ENCODE results near the gene COX19.
"Not testable (repeated sequence)": the region's sequence is repeated elsewhere in the genome, so short reads cannot be mapped to it uniquely, and the experiment has no call there.

The COX19 gene

DNA sequence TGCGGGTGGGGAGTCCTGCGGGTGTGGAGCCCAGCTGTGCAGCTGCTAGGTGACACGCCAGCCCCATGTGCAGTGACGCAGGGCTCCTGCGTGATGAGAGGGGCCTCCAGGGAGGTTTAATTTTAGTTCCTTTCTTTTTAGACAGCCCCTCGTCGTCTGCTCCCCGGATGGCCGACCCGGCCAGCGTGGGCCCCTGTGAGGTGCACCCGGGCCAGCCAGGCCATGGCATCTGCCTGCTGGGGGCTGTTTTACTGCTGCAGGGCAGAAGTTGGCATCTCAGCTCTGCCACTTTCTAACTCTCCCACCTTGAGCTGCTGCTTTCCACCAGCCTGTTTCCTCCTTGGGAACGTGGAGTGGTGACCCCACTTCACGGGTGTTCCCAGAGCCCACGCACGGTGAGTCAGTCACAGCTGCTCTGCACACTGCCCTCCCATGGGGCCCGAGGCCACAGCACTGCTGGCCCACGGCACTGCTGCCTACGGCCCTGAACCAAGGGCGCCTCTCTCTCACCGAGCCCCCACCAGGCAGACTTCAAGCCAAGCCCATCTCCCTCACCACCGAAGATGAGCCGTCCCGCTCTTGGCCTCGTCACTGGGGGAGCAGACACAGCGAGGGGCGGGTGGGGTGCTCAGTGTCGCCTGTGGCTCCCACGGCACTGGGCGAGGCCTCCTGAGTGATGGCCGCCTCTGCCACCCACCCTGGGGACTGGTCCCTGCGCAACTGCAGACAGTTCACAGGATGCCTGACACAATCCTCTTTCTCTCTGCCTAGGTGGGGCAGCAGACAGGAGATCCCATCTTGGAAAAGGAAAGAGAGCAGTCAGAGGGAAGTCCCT is 28.9 kb upstream of the COX19 start:
- peak; percentile 40 for ATAC-seq (replicated peaks)
- peaks cover 4 to 17% of the 10 kb centered on the region in 2 donors for H3K4me1 Mint-ChIP-seq (ENCODE audit: low read depth in 2 of 2)

DNA sequence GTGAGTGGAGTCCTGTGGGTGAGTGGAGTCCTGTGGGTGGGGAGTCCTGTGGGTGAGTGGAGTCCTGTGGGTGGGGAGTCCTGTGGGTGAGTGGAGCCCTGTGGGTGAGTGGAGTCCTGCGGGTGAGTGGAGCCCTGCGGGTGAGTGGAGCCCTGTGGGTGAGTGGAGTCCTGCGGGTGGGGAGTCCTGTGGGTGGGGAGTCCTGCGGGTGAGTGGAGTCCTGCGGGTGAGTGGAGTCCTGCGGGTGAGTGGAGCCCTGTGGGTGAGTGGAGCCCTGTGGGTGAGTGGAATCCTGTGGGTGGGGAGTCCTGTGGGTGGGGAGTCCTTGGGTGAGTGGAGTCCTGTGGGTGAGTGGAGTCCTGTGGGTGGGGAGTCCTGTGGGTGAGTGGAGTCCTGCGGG is 27.1 kb upstream of the COX19 start:
- H3K4me1 Mint-ChIP-seq (ENCODE audit: low read depth in 2 of 2), result peaks cover 0 to 12% of the 10 kb centered on the region in 2 donors
- peak overlapping the region in 1 of 2 donors; percentile 23 for H3K4me3 Mint-ChIP-seq
- H3K9me3 Mint-ChIP-seq; H3K27ac Mint-ChIP-seq; ATAC-seq (replicated peaks); DNase-seq; H3K27me3 Mint-ChIP-seq: not testable (repeated sequence)
- peaks cover 16% of the 10 kb centered on the region for H3K36me3 Mint-ChIP-seq (ENCODE audit: insufficient read depth)

More for the DNA sequence above, 28.9 kb upstream of the COX19 start:
- Mint-ChIP-seq H3K4me3 (no peak overlapping the region), H3K27me3 (no peaks in the 10 kb centered on the region), H3K9me3 (no peaks in the 10 kb centered on the region), H3K36me3 (ENCODE audit: insufficient read depth) (peaks cover 13% of the 10 kb centered on the region), H3K27ac (peak overlapping the region; percentile 26 to 41)
- no peak for DNase-seq

DNA sequence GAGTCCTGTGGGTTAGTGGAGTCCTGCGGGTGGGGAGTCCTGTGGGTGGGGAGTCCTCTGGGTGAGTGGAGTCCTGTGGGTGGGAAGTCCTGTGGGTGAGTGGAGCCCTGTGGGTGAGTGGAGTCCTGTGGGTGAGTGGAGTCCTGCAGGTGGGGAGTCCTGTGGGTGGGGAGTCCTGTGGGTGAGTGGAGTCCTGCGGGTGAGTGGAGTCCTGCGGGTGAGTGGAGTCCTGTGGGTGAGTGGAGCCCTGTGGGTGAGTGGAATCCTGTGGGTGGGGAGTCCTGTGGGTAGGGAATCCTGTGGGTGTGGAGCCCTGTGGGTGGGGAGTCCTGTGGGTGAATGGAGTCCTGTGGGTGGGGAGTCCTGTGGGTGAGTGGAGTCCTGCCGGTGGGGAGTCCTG is 26.7 kb upstream of the COX19 start:
- H3K36me3 Mint-ChIP-seq (ENCODE audit: insufficient read depth), result peaks cover 16% of the 10 kb centered on the region
- not testable (repeated sequence) for H3K27ac Mint-ChIP-seq; DNase-seq; H3K27me3 Mint-ChIP-seq; ATAC-seq (replicated peaks); H3K9me3 Mint-ChIP-seq
- H3K4me1 Mint-ChIP-seq (ENCODE audit: low read depth in 2 of 2), result peaks cover 0 to 12% of the 10 kb centered on the region in 2 donors
- H3K4me3 Mint-ChIP-seq, result peak overlapping the region in 1 of 2 donors; percentile 23

DNA sequence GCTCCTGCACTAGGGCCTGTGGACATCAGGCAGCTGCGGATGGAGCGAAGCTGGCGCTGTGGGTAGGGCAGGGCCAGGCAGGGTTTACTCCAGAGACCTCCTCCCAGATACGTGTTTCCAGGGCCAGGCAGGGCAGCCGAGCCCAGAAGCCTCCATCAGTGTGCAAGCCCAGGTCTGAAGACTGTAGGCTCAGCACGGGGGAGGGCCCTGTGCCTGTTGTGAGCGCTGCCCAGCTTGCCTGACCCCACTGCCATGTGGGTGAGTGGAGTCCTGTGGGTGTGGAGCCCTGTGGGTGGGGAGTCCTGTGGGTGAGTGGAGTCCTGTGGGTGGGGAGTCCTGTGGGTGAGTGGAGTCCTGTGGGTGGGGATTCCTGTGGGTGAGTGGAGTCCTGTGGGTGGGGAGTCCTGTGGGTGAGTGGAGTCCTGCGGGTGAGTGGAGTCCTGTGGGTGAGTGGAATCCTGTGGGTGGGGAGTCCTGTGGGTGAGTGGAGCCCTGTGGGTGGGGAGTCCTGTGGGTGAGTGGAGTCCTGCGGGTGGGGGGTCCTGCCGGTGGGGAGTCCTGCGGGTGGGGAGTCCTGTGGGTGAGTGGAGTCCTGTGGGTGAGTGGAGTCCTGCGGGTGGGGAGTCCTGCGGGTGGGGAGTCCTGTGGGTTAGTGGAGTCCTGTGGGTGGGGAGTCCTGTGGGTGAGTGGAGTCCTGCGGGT is 25.9 kb upstream of the COX19 start:
- Mint-ChIP-seq H3K36me3 (ENCODE audit: insufficient read depth) (peaks cover 21% of the 10 kb centered on the region), H3K27ac (peak overlapping the region in 1 of 2 donors; percentile 90), H3K4me1 (ENCODE audit: low read depth in 2 of 2) (peaks cover 0 to 12% of the 10 kb centered on the region in 2 donors)
- not testable (repeated sequence) for DNase-seq, H3K27me3 Mint-ChIP-seq, H3K9me3 Mint-ChIP-seq, H3K4me3 Mint-ChIP-seq
- peak; percentile 58 for ATAC-seq (replicated peaks)

DNA sequence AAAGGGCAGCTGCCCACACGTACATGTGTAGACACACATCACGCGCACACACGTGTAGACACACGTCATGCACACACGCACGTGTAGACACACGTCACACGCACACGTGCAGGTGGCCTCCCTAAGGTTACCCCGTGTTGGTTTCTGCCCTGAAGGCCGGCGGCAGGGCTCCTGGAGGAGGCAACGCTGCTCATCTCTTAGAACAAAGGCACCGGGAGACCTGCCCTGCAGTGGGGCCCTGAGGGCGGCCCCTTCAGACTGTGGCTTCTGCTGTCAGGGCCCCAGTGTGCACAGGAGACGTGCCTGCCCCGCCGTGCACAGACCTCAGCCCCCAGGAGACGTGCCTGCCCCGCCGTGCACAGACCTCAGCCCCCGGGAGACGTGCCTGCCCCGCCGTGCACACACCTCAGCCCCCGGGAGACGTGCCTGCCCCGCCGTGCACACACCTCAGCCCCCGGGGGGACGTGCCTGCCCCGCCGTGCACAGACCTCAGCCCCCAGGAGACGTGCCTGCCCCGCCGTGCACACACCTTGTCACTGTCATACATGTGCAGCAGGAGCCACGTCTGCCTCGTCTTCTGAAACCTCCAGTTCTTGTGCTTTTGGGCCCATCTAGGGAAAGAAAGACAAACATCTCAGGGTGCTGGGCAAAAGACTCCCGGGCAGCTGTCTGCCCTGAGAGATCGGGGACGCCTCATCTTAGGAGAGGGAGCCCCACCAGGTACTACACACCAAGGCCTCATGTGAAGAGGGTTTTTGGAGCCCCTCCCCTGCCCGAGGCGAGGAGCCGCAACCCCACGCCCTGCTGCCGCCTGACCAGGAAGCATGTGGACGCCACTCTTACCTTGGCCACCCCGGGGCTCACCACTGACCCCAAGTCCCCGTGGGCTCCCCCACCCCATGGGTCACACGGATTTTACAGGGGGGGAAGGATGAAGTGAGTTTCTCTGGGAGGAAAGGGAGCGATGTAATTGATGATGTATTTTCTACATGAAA is 24.9 kb upstream of the COX19 start:
- no peak for ATAC-seq (replicated peaks)
- peaks cover 18% of the 10 kb centered on the region for H3K36me3 Mint-ChIP-seq (ENCODE audit: insufficient read depth)
- no peaks in the 10 kb centered on the region for H3K27me3 Mint-ChIP-seq
- no peak for DNase-seq
- no peaks in the 10 kb centered on the region for H3K9me3 Mint-ChIP-seq
- peak overlapping the region in 1 of 2 donors; percentile 90 for H3K27ac Mint-ChIP-seq
- H3K4me1 Mint-ChIP-seq (ENCODE audit: low read depth in 2 of 2), result peaks cover 0 to 8% of the 10 kb centered on the region in 2 donors
- no peak overlapping the region for H3K4me3 Mint-ChIP-seq

DNA sequence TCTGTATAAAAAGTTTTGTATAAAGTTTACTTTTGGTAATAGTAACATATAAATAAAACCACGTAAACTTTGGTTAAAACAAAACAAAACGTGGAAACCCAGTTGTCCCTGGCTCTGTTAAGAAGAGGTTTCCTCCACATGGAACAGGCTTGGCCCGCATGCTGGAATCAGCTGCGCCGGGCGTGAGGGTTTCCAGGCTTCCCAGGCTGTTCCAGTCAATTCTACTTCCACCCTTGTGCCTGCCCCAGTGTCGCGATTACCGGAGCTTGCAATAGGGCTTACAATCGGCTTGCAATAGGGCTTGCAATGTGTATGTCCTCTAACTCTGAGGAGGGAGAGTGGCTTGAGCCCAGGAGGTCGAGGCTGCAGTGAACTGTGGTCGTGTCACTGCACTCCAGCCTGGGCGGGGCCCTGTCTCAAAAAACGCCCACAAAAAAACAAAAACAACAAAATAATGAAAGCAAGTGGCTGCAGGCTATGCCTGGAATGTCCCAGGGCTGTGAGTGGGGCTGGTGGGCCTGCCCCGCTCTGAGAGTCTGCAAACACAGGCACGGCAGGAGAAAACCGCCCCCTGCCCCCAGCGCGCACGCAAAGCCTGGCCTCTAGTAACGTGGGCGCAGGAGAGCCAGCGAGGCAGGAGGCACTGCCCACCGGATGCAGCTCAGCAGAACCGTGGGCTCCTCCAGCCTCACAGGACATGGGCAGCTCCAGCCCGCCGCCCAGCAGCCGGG is 24.0 kb upstream of the COX19 start:
- peaks cover 18% of the 10 kb centered on the region for H3K36me3 Mint-ChIP-seq (ENCODE audit: insufficient read depth)
- no peak for DNase-seq
- no peaks in the 10 kb centered on the region for H3K9me3 Mint-ChIP-seq
- ATAC-seq (replicated peaks), result no peak
- no peak overlapping the region for H3K4me3 Mint-ChIP-seq
- H3K4me1 Mint-ChIP-seq (ENCODE audit: low read depth in 2 of 2), result peaks cover 0 to 8% of the 10 kb centered on the region in 2 donors
- H3K27ac Mint-ChIP-seq, result no peak overlapping the region
- H3K27me3 Mint-ChIP-seq, result no peaks in the 10 kb centered on the region

DNA sequence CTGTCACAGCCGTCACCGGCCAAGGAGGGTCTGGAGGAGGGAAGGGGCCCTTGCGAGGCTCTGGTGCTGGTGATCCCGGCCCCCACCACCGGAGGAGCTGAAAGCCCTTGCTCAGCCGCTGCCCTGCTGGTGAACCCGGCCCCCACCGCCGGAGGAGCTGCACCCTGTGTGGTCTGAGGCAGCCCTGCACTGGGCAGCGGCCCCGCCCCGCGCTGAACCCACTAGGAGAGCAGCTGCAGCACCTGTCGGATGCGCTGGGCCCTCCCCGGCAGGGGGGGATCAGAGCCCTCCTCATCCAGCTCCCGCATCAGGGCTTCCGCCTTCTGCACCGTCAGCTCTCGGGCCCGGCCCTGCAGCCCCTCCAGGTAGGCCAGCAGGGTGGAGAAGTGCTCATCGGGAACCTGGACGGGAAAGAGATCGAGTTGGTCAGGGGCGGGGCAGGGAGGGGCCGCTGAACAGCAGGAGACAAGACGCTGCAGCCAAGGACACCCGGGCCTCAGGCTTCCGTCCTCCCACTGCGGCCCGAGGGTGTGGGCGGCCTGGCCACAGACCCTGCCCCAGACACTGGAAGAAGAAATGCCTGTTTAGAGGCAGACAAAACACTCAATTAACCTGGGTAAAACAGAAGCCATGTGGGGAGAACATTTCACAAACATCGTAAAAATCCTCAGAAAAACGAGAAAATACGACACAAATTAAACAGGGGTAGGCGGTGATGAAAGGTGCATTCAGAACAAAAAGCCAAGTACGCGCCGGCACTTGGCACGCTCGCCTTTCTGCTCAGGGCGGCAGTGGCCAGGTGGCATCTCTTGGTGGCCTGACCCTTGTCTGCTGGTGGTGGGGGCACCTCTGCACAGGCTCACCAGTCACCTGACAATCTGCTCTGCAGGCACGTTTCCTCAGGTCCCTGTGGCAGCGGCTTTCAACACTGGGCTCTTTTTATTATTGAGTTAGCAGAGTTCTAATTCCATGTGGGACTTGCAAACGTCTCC is 22.4 kb upstream of the COX19 start:
- no peaks in the 10 kb centered on the region for H3K9me3 Mint-ChIP-seq
- no peak for DNase-seq
- no peaks in the 10 kb centered on the region for H3K27me3 Mint-ChIP-seq
- H3K27ac Mint-ChIP-seq, result no peak overlapping the region
- peaks cover 5 to 13% of the 10 kb centered on the region in 2 donors for H3K4me1 Mint-ChIP-seq (ENCODE audit: low read depth in 2 of 2)
- no peak for ATAC-seq (replicated peaks)
- H3K36me3 Mint-ChIP-seq (ENCODE audit: insufficient read depth), result peaks cover 18% of the 10 kb centered on the region
- no peak overlapping the region for H3K4me3 Mint-ChIP-seq

DNA sequence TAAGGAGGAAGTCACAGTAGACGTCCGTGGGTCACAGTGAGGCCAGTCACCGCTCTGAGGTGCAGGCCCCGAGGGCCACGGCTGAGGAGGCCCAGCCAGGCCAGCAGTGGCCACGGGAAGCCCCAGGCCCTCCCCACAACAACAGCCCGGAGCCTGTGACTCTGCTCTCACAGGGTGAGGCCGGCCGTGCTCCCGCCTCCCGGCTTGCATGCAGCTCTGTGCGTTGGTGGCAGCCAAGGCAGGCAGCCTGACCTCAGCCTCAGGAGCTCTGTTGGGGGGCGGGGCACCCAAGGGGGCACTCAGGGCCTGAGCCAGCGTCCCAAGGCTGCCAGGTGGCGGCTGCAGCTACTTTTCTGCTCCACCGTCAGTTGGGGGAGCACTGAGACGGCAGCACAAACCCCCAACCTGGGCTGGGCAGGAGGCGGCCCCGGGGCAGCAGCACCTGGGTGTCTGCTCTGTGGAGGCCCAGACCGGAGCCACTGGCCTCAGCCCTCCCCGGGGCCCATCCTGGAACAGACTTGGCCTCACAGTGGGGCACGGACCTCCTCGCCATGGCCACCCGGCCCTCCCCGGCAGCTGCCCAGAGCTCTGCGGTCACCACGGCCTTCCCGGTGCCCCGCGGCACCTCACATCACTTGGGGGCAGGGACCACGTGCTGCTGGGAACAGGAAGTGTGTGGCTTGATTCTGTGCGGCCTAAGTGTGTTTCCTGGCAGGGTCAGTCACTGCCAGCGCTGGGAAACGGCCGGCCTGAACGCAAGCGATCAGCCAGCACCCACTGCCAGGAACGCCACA is 20.9 kb upstream of the COX19 start:
- Mint-ChIP-seq H3K27me3 (no peaks in the 10 kb centered on the region), H3K27ac (no peak overlapping the region), H3K4me1 (ENCODE audit: low read depth in 2 of 2) (peaks cover 5 to 12% of the 10 kb centered on the region in 2 donors), H3K9me3 (no peaks in the 10 kb centered on the region), H3K4me3 (no peak overlapping the region), H3K36me3 (ENCODE audit: insufficient read depth) (peaks cover 16% of the 10 kb centered on the region)
- DNase-seq (no peak), ATAC-seq (replicated peaks) (no peak)

DNA sequence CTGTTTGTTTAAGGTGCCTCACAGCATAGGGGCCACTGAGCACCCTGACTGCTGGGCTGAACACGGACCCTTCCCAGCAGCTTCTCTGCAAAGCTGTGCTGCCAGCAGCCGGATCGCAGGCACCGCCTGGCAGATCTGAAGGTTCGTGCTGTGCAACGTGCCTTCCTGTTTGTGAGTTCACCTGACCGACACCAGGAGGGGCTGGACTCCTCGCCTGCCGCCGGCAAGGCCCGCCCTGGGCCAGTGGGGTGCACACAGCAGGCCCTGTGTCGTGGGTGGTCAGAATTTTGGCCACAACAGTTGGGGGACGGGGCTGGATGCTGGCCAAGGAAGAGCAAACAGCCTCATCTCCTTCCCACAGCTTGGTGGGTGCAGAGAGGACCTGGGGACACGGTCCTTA is 20.2 kb upstream of the COX19 start:
- H3K4me3 Mint-ChIP-seq, result no peak overlapping the region

DNA sequence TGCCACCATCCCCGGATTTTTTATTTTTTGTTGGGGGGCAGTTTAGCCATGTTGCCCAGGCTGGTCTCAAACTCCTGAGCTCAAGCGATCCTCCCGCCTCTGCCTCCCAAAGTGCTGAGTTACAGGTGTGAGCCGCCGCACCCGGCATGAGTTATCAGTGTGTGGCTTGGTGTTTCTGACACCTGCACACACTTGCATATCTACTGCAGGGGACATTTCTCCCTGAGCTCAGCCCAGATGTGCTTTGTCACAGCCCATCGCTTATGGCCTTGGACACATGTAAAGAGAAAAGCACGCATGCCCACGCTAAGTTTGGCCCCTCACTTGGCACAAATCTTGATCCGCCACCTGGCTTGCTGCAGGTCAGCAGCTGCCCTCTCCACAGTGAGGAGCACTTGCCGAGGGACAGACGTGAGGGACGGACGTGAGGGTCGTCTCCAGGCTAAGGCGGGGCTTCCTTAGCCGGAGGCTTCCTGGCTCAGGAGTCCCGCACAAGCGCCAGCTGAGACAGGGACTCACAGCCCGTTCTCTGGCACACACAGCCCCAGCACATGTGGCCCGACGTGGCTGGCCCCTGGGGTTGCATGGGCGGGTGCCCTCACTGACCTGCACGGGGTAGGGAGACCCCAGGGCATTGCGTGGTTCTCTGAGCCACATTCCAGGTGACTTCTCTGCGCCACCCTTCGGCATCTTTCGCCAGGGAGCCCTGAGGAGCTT is 19.4 kb upstream of the COX19 start:
- ATAC-seq (replicated peaks), result no peak
- Mint-ChIP-seq H3K36me3 (ENCODE audit: insufficient read depth) (peaks cover 8% of the 10 kb centered on the region), H3K27me3 (no peaks in the 10 kb centered on the region), H3K4me3 (no peak overlapping the region), H3K9me3 (no peaks in the 10 kb centered on the region), H3K27ac (no peak overlapping the region), H3K4me1 (ENCODE audit: low read depth in 2 of 2) (peaks cover 5% of the 10 kb centered on the region in 2 donors)
- DNase-seq, result no peak

More for the DNA sequence above, 20.2 kb upstream of the COX19 start:
- DNase-seq (no peak), ATAC-seq (replicated peaks) (no peak)
- Mint-ChIP-seq H3K27ac (no peak overlapping the region), H3K4me1 (ENCODE audit: low read depth in 2 of 2) (peaks cover 5 to 7% of the 10 kb centered on the region in 2 donors), H3K9me3 (no peaks in the 10 kb centered on the region), H3K36me3 (ENCODE audit: insufficient read depth) (peaks cover 9% of the 10 kb centered on the region), H3K27me3 (no peaks in the 10 kb centered on the region)

Measured in effector memory CD8-positive, alpha-beta T cell (primary cell).